SJSA1 (cell line): Measurements from ENCODE around the gene CAPN10. TPM values are rescaled to one million over a fixed set of nuclear protein-coding genes. Genes with fewer than 3 reads are reported as not detected.
"Not testable (repeated sequence)": the region's sequence is repeated elsewhere in the genome, so short reads cannot be mapped to it uniquely, and the experiment has no call there.

Experiments used
- DNase-seq, 2 experiments: peaks; one replicate each; pipeline ENCODE4 v3.0.0-alpha.2; 2015 to 2020; ENCODE audit warnings: low spot score in 2 of 2, low read depth in 1 of 2
- H3K27ac ChIP-seq: fragments of 250-450 bp; sonication (Bioruptor Pico); 2 replicates; pipeline ENCODE4 v1.5.1; 2020; ENCODE audit warnings: mild to moderate bottlenecking, moderate library complexity
- H3K27me3 ChIP-seq: fragments of 250-450 bp; sonication (Bioruptor Pico); replicated peaks from 2 replicates; pipeline ENCODE4 v1.5.1; 2020; ENCODE audit warnings: mild to moderate bottlenecking, moderate library complexity
- H3K36me3 ChIP-seq: fragments of 250-450 bp; sonication (Bioruptor Pico); 2 replicates; pipeline ENCODE4 v1.5.1; 2020; ENCODE audit warnings: mild to moderate bottlenecking
- H3K4me1 ChIP-seq: fragments of 250-450 bp; sonication (Bioruptor Pico); replicated peaks from 2 replicates; pipeline ENCODE4 v1.6.1; 2021; ENCODE audit warnings: mild to moderate bottlenecking
- H3K4me3 ChIP-seq: fragments of 250-450 bp; sonication (Bioruptor Pico); 2 replicates; pipeline ENCODE4 v1.5.1; 2020; ENCODE audit warnings: mild to moderate bottlenecking
- H3K9me3 ChIP-seq: fragments of 250-450 bp; sonication (Bioruptor Pico); replicated peaks from 2 replicates; pipeline ENCODE4 v1.5.1; 2020; ENCODE audit warnings: mild to moderate bottlenecking
- total RNA-seq: library from RNA; depleted of rRNA; stranded (reverse); fragments of >200 nt; shearing (Covaris generic); gene quantifications from 2 replicates; pipeline ENCODE4 v1.2.3, GENCODE V29; 2014

Gene CAPN10
- total RNA-seq, 1 experiment from 2014 or later, result 17.7 TPM

DNA sequence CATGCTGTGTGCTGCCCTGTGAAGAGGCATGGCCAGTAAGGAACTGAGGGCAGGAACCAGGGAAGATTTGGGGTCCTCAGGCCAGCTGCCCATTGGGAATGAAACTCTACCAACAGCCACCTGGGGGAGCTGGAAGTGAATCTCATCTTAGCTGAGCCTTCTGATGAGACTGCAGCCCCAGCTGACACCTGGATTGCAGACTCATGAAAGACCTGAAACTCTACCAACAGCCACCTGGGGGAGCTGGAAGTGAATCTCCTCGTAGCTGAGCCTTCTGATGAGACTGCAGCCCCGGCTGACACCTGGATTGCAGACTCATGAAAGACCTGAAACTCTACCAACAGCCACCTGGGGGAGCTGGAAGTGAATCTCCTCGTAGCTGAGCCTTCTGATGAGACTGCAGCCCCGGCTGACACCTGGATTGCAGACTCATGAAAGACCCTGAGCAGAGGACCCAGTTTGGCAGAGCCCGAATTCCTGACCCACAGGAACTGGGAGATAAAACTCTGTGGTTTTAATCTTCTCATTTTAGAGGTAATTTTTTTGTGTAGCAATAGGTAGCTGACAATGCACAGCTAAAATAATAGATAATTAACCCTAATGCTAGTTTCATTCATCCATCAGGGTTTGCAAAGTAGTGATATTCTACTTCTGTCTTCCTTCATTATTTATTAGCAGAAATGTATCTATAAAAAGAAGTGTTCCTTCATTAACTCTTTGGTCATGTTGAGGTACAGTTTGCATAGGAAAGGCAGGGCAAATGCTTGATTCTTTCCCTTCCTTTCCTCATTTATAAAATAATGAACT lies 30.5 kb downstream of the CAPN10 start:
- not testable (repeated sequence) for H3K36me3 ChIP-seq, H3K4me1 ChIP-seq, DNase-seq, H3K27ac ChIP-seq, H3K4me3 ChIP-seq, H3K9me3 ChIP-seq
- peaks cover 11% of the 10 kb centered on the region for H3K27me3 ChIP-seq

DNA sequence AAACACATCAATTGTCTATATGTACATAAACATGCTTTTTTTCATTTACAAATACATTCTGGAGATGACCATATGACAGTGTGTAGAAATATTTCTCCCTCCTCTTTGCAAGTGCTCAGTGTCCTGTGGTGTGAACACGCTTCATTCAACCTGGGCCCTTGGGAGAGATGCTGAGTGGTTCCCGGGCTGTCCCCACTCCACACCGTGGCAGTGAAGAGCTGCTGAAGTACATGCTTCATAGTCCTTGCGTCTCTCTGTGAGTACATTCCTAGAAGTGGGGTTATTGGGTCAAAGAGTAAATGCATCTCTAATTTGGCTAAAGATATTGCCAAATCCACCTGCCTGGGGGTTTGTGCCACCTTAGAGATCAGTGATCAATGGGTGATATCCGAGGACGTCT lies 32.2 kb downstream of the CAPN10 start:
- no peak for DNase-seq
- no peaks in the 10 kb centered on the region for H3K36me3 ChIP-seq
- 0 out of 2 replicates have a peak, but pooled peaks cover 2% of the 10 kb centered on the region for H3K4me1 ChIP-seq
- peaks cover 8% of the 10 kb centered on the region for H3K27me3 ChIP-seq
- H3K9me3 ChIP-seq, result peaks cover 8% of the 10 kb centered on the region; the same call in 1 of the 2 replicates
- no peak overlapping the region for H3K27ac ChIP-seq
- H3K4me3 ChIP-seq, result no peak overlapping the region

DNA sequence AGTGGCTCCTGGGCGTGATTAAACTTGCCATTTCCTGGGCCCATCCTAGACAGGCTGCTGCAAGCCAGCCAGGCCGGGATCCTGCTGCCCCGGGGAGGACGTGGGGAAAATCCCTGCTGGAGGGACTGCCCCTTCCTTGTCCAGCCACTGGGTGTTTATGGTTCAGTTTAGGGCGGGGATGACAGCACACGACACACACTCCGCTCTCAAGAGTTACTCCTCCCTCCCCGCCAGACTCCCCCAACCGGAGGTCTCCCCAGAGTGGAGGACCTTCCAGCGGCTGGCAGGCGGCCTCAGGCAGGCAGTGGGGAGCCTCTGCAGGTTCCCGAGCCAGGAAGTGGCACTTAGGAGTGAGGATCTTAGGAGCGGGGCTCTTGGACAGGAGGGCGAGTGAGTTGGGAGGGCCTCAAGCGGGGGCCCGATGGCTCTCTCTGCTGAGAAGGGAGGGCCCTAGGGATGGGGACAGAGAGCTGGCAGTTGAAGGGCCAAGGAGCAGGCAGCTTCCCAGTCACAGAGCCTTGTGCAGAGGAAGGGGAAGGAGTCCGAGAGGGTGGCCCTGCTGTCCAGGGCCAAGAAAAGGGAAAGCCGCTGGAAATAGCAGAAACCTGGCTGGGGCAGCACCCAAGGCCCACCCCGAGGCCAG lies 33.1 kb downstream of the CAPN10 start:
- no peak for DNase-seq
- Histone ChIP-seq H3K4me3 (no peak overlapping the region), H3K27ac (no peak overlapping the region), H3K27me3 (peaks cover 8% of the 10 kb centered on the region), H3K36me3 (no peaks in the 10 kb centered on the region), H3K4me1 (0 out of 2 replicates have a peak, but pooled peaks cover 2% of the 10 kb centered on the region), H3K9me3 (peaks cover 8% of the 10 kb centered on the region; the same call in 1 of the 2 replicates)

DNA sequence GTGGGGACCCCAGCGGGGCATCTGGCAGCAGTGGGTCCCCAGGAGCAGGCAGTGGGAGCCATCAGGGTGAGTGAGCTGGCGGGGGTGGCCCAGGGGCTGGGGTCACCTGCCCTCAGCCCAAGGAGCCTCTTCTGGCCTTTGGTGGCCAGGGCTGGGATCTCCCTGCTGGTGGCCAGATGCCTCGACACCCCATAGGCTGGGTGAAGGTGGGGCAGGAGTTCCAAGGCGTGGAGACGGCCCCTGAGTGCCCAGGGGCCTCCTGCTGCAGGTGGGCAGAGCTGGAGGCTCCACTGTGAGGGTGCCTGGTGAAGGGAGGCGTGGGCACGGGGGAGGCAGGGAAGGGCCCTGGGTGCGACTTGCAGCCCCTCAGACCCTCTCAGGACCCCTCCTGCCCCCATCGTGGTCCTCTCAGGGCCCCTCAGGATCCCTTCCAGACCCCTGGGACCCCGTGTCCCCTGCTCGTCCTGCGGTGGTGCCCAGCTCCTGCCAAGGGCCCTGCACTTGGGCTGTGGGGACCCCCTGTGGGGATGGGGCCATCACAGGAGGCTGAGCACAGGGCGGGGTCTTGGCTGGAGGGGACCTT lies 33.7 kb downstream of the CAPN10 start:
- H3K4me1 ChIP-seq, result 0 out of 2 replicates have a peak, but pooled peaks cover 5% of the 10 kb centered on the region
- H3K36me3 ChIP-seq, result no peaks in the 10 kb centered on the region
- no peak overlapping the region for H3K4me3 ChIP-seq
- H3K27ac ChIP-seq, result no peak overlapping the region
- peaks cover 8% of the 10 kb centered on the region; the same call in 1 of the 2 replicates for H3K9me3 ChIP-seq
- H3K27me3 ChIP-seq, result peaks cover 8% of the 10 kb centered on the region
- no peak for DNase-seq

DNA sequence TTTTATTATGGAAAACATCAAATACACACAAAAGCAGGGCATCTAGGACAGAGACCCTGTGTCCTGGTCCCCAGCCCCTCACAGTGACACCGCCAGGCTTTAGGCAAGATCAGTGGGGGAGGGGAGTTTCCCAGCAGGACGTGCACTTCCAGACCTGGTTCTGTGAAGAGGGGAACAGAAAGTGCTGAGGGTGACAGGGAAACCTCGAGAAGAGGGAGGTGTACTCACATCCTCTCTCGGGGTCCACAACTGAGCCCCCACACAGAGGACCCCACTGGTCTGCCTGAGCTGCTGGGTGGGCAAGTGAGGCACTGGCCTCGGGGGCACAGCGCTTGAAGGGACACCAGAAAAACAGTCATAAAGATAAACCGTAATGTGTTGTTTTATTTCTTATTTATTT lies 34.3 kb downstream of the CAPN10 start:
- H3K27ac ChIP-seq, result no peak overlapping the region
- no peak for DNase-seq
- H3K36me3 ChIP-seq, result no peaks in the 10 kb centered on the region
- H3K27me3 ChIP-seq, result peaks cover 8% of the 10 kb centered on the region
- H3K4me1 ChIP-seq, result 0 out of 2 replicates have a peak, but pooled peaks cover 6% of the 10 kb centered on the region
- H3K4me3 ChIP-seq, result no peak overlapping the region
- H3K9me3 ChIP-seq, result peaks cover 5% of the 10 kb centered on the region; the same call in 1 of the 2 replicates

DNA sequence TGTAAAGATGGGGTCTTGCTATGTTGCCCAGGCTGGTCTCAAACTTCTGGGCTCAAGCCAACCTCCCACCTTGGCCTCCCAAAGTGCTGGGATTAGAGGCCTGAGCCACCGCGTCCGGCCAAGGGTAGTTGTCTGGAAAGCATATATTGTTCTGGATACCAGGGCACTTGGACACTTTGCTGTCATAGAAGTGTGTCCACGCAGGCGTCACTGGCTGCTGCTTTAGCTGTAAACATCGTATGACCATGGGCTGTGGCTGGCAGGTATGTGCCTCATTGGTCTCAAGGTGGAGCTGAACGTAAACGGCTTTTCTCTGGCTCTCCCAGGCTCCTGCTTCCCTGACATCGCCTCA lies 35.5 kb downstream of the CAPN10 start:
- H3K4me1 ChIP-seq, result 0 out of 2 replicates have a peak, but pooled peaks cover 6% of the 10 kb centered on the region
- H3K36me3 ChIP-seq, result no peaks in the 10 kb centered on the region
- DNase-seq, result no peak
- H3K27ac ChIP-seq, result no peak overlapping the region
- peaks cover 5% of the 10 kb centered on the region; the same call in 1 of the 2 replicates for H3K9me3 ChIP-seq
- H3K4me3 ChIP-seq, result no peak overlapping the region
- H3K27me3 ChIP-seq, result peaks cover 8% of the 10 kb centered on the region

DNA sequence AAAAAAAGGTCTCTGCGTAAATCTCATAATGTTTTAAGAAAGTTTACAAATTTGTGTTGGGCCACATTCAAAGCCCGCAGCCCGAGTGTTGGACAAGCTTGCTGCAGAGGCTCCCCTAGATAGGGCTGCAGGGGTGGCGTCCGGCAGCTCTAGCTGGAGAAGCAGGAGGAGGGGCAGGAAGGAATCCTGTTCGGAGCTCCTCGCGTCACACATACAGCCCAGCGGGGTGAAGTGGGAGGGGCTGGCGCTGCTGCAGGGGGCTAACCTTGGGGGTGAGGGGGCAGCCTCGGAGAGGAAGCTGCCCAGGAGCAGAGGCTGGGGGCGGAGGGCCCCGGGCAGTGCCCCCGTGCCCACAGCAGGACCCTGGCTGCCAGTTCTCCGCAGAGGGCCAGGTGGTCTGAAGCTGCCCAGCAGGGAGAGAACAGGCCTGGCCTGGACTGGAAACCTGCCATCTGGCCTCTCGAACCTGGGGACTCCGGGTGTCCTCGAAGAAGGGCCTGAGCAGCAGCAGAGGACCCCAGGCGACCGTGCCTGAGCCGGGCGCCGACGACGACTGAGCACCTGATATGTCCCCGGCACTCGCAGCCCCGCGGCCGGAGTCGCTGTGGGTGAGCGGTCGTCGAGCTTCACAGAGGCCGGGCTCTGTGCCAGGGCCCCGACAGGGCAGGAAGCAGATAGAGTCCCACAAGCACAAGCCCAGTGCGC lies 36.1 kb downstream of the CAPN10 start:
- Histone ChIP-seq H3K9me3 (no peaks in the 10 kb centered on the region), H3K4me3 (no peak overlapping the region), H3K27me3 (peaks cover 8% of the 10 kb centered on the region), H3K36me3 (no peaks in the 10 kb centered on the region), H3K4me1 (0 out of 2 replicates have a peak, but pooled peaks cover 6% of the 10 kb centered on the region), H3K27ac (no peak overlapping the region)
- no peak for DNase-seq

DNA sequence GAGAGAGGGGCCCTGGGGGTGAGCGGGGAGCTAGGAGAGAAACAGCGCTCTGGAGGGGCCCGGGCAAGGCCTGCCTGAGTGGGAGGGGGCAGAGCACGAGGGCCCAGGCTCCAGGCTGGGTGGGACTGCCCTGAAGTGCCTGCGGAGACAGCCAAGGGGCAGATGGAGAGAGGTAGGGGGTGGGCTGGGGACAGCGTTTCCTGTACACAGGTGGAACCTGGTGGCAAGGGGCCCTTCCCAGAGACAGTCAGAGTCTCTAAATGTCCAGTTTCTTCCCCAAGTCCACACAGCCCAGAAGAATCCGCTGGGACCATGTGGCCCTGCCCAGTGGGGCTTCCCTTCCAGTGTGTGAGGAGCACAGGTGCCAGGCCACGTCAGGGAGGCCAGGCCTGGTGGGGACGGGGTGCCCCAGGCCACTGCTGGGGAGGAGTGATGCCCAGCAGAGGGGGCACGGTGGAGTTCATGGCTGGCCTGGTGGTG lies 37.0 kb downstream of the CAPN10 start:
- 0 out of 2 replicates have a peak, but pooled peaks cover 6% of the 10 kb centered on the region for H3K4me1 ChIP-seq
- no peaks in the 10 kb centered on the region for H3K9me3 ChIP-seq
- no peaks in the 10 kb centered on the region for H3K36me3 ChIP-seq
- no peak overlapping the region for H3K4me3 ChIP-seq
- peaks cover 7% of the 10 kb centered on the region; the same call in 1 of the 2 replicates for H3K27me3 ChIP-seq
- H3K27ac ChIP-seq, result no peak overlapping the region
- DNase-seq, result no peak

DNA sequence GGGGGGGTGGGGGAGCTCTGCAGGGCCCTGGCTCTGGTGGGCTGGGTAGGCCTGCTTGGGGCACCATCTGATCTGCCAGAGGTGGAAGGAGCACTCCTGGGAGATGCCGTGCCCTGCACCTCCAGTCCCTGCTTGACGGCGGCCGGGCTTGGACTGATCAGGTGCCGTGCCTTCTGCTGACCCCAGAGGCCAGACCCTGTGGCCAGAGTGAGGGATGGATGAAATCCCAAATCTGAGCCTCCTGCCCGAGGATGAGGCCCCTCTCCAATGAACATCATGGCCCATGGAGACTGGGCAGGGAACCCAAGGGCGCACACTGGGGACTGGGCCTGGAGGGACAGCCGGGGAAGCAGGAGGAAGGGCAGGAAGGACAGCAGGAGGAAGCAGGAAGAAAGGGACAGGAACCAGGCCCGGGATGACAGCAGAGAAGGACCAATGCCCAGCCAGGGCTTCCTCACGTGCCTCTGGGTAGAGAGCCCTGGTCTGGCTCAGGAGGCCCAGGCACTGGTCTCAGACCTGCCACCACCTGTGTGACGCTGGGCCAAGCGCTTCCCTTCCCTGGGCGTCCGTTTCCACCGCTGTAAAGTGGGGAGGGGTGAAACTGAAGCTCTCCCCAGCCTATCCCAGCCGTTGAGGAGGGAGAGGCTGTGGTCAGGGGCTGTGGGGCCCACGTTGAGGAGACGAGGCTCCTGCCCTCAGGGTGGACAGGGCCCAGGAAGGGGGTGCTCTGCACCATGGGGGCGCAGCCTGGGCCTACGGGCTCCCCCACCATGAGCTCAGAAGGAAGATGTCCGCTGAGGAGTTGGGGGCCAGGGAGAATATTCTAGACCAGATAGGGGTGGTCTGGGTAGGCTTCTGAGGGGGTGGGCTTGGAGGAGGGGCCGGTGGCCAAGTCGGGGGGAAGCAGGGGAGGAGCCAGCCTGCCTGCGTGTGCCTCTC lies 37.7 kb downstream of the CAPN10 start:
- H3K36me3 ChIP-seq, result no peaks in the 10 kb centered on the region
- DNase-seq, result no peak

DNA sequence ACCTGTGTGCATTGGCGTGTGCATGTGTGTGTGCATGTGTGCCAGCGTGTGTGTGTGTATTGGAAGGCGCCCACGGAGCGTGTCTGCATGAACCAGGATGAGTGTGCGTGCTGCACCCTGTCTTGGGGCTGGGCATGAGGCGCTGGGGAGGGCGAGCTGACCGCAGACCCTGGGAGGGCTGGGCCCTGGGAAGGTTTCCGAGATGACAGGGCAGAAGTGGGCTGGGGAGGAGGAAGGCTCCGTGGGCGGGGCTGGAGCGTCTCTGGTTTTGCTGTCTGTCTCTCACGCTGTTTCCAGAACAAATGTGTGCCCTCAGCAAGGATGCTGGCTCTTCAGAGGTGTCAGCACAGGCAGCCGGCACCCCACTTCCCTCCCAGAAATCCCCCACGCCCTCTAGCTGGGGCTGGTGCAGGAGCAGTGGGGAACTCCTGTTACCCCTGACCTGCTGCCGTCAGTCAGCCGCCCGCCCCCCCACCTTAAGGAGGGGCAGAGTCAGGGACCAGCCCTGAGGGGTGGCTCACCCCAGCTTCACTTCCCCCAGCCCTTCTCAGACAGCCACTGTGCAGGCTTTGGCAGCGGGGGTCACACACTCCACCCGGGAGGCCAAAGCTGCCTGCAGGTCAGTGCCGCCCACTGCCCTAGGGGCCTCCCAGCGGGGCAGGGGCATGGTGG lies 38.6 kb downstream of the CAPN10 start, which contains the start of gene GPR35:
Gene GPR35, plus strand, starts transcription at position 531 of the 672 bp plus-strand sequence. CDS start 4,473 bp downstream, outside the sequence.
- 0 out of 2 replicates have a peak, but pooled peaks cover 3% of the 10 kb centered on the region for H3K4me1 ChIP-seq
- H3K27ac ChIP-seq, result no peak within 1 kb of the TSS
- H3K36me3 ChIP-seq, result no peaks in the 10 kb centered on the region
- H3K27me3 ChIP-seq, result no peaks in the 10 kb centered on the region
- H3K4me3 ChIP-seq, result no peak within 1 kb of the TSS
- DNase-seq, result peak; percentile 10 to 70
- H3K9me3 ChIP-seq, result no peaks in the 10 kb centered on the region

More for the DNA sequence above, 37.7 kb downstream of the CAPN10 start:
- H3K9me3 ChIP-seq, result no peaks in the 10 kb centered on the region
- H3K27me3 ChIP-seq, result no peaks in the 10 kb centered on the region
- H3K4me3 ChIP-seq, result no peak overlapping the region
- 0 out of 2 replicates have a peak, but pooled peaks cover 5% of the 10 kb centered on the region for H3K4me1 ChIP-seq
- no peak overlapping the region for H3K27ac ChIP-seq

DNA sequence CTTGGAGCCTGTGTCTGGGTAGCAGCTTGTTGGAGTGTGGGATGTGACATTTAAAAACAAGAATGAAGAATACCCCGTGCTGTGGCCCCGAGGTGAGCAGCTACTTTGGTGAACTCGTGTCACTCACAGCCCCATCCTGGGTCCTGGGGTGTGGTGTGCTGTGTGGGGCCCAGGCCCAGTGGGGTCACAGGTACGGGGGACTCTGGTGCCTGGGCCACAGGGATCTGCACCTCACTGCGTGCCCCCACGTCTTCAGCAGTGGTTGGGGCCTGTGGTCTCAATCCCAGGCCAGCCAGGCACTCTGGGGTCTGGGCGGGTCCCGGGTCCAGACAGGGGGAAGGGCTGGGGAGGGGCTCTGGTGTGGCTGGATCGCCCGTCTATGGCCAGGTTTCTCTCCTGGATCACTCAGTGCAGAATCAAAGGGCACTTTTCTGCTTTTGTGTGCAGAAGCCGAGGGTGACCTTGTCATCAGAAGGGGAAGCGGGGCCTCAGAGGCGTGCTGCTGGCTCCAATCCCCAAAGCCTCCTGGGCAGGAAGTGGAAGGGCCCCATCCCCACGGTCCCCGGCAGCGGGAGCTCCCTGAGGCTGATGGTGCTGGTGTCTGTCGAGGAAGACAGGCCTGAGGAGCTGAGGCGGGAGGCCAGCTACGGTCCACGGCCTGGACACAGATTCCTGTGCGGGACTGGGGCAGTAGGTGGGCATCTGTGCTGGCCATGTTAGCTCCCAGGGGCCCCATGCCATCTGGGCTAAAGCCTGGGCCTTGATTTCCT lies 40.2 kb downstream of the CAPN10 start:
- Histone ChIP-seq H3K9me3 (no peaks in the 10 kb centered on the region; the same call in 1 of the 2 replicates), H3K36me3 (no peaks in the 10 kb centered on the region), H3K27me3 (no peaks in the 10 kb centered on the region), H3K4me1 (0 out of 2 replicates have a peak, but pooled peaks cover 3% of the 10 kb centered on the region), H3K27ac (no peak overlapping the region), H3K4me3 (no peak overlapping the region)
- no peak for DNase-seq
